H9 (cell line): ENCODE measurements around the gene SCYL3. TPM values are rescaled to one million over a fixed set of nuclear protein-coding genes. Genes with fewer than 3 reads are reported as not detected.
A peak's percentile ranks its signal among the peaks of the same experiment; 100 is the strongest.

Experiments used
- DNase-seq: peaks from one replicate; pipeline ENCODE4 v3.0.0-alpha.2; 2017
- H2AFZ ChIP-seq: one replicate; pipeline ENCODE4 v1.6.1; 2013; ENCODE audit warnings: mild to moderate bottlenecking, low read length, control low read depth, moderate library complexity
- H2AK5ac ChIP-seq: 2 replicates; pipeline ENCODE4 v1.6.1; 2013; ENCODE audit warnings: low read length, control low read depth, mixed read lengths; ENCODE audit not compliant: insufficient read length
- H2BK120ac ChIP-seq: one replicate; pipeline ENCODE4 v1.6.1; 2013; ENCODE audit warnings: low read depth, mild to moderate bottlenecking, low read length, control low read depth, inconsistent platforms; ENCODE audit not compliant: poor library complexity, severe bottlenecking
- H2BK12ac ChIP-seq: 2 replicates; pipeline ENCODE4 v1.6.1; 2013; ENCODE audit warnings: low read length, control low read depth, mixed read lengths, low read depth; ENCODE audit not compliant: insufficient read length
- H2BK15ac ChIP-seq: 2 replicates; pipeline ENCODE4 v1.6.1; 2013; ENCODE audit warnings: low read depth, low read length, control low read depth
- H2BK20ac ChIP-seq: one replicate; pipeline ENCODE4 v1.6.1; 2013; ENCODE audit warnings: low read depth, mild to moderate bottlenecking, low read length, control low read depth, inconsistent platforms; ENCODE audit not compliant: poor library complexity, severe bottlenecking
- H2BK5ac ChIP-seq: 2 replicates; pipeline ENCODE4 v1.6.1; 2013; ENCODE audit warnings: low read length, control low read depth, mixed read lengths; ENCODE audit not compliant: insufficient read length
- H3K14ac ChIP-seq: 2 replicates; pipeline ENCODE4 v1.6.1; 2013; ENCODE audit warnings: low read length, control low read depth; ENCODE audit not compliant: insufficient read depth
- H3K18ac ChIP-seq: 2 replicates; pipeline ENCODE4 v1.6.1; 2013; ENCODE audit warnings: low read depth, mild to moderate bottlenecking, mixed read lengths, low read length, control low read depth; ENCODE audit not compliant: insufficient read length
- H3K23ac ChIP-seq: 2 replicates; pipeline ENCODE4 v1.6.1; 2013; ENCODE audit warnings: low read length, control low read depth, mixed read lengths, low read depth; ENCODE audit not compliant: insufficient read length
- H3K23me2 ChIP-seq: 2 replicates; pipeline ENCODE4 v1.6.1; 2013; ENCODE audit warnings: low read depth, mild to moderate bottlenecking, mixed read lengths, low read length, control low read depth; ENCODE audit not compliant: insufficient read length, poor library complexity, severe bottlenecking
- H3K27ac ChIP-seq: 2 replicates; pipeline ENCODE4 v1.5.1; 2013; ENCODE audit warnings: low read length, control low read depth, mixed read lengths, low read depth; ENCODE audit not compliant: insufficient read length
- H3K27me3 ChIP-seq: 2 replicates; pipeline ENCODE4 v1.6.1; 2013; ENCODE audit warnings: low read length, control low read depth, inconsistent platforms; ENCODE audit not compliant: insufficient read depth
- H3K4ac ChIP-seq: 2 replicates; pipeline ENCODE4 v1.6.1; 2013; ENCODE audit warnings: low read depth, mild to moderate bottlenecking, control low read depth, inconsistent platforms, low read length, moderate library complexity
- H3K4me1 ChIP-seq: 2 replicates; pipeline ENCODE4 v1.6.1; 2013; ENCODE audit warnings: low read length, control low read depth, inconsistent platforms; ENCODE audit not compliant: insufficient read depth
- H3K4me2 ChIP-seq: 2 replicates; pipeline ENCODE4 v1.6.1; 2013; ENCODE audit warnings: low read length, control low read depth, mixed read lengths; ENCODE audit not compliant: insufficient read length, insufficient read depth
- H3K56ac ChIP-seq: 2 replicates; pipeline ENCODE4 v1.6.1; 2013; ENCODE audit warnings: low read depth, mild to moderate bottlenecking, mixed read lengths, low read length, control low read depth; ENCODE audit not compliant: insufficient read length
- H3K79me1 ChIP-seq: 2 replicates; pipeline ENCODE4 v1.6.1; 2013; ENCODE audit warnings: low read depth, mild to moderate bottlenecking, moderate library complexity, low read length, control low read depth, inconsistent platforms; ENCODE audit not compliant: insufficient read depth, poor library complexity, severe bottlenecking
- H3K79me2 ChIP-seq: 2 replicates; pipeline ENCODE4 v1.6.1; 2013; ENCODE audit warnings: low read length, control low read depth, inconsistent platforms; ENCODE audit not compliant: insufficient read depth
- H3K9ac ChIP-seq: 2 replicates; pipeline ENCODE4 v1.6.1; 2013; ENCODE audit warnings: low read length, control low read depth, mixed read lengths; ENCODE audit not compliant: insufficient read length; ENCODE audit errors: extremely low read depth
- H3K9me3 ChIP-seq: one replicate; pipeline ENCODE4 v1.6.1; 2013; ENCODE audit warnings: low read depth, low read length, inconsistent platforms; ENCODE audit not compliant: control insufficient read depth
- H3T11ph ChIP-seq: one replicate; pipeline ENCODE4 v1.6.1; 2013; ENCODE audit warnings: mild to moderate bottlenecking, low read length, control low read depth, inconsistent platforms
- H4K20me1 ChIP-seq: one replicate; pipeline ENCODE4 v1.6.1; 2013; ENCODE audit not compliant: control insufficient read depth, insufficient read length, insufficient read depth
- H4K5ac ChIP-seq: 2 replicates; pipeline ENCODE4 v1.6.1; 2013; ENCODE audit warnings: low read depth, mild to moderate bottlenecking, mixed read lengths, low read length, control low read depth; ENCODE audit not compliant: insufficient read length
- H4K8ac ChIP-seq: replicated peaks from 2 replicates; pipeline ENCODE4 v1.6.1; 2013; ENCODE audit warnings: low read length, control low read depth, mixed read lengths, low read depth; ENCODE audit not compliant: insufficient read length
- H4K91ac ChIP-seq: 2 replicates; pipeline ENCODE4 v1.6.1; 2013; ENCODE audit warnings: low read depth, mild to moderate bottlenecking, moderate library complexity, mixed read lengths, low read length, control low read depth; ENCODE audit not compliant: insufficient read length
- H3K27ac Mint-ChIP-seq, 3 experiments: 2 replicates in 2 of 3; 3 replicates in 1 of 3; pipeline ENCODE4 v1.8.0; 2020 to 2021; ENCODE audit warnings: mixed read lengths in 3 of 3, mild to moderate bottlenecking in 1 of 3, moderate library complexity in 1 of 3
- H3K27me3 Mint-ChIP-seq: 2 replicates; pipeline ENCODE4 v1.8.0; 2021; ENCODE audit warnings: low read depth, mild to moderate bottlenecking, moderate library complexity, mixed read lengths
- H3K36me3 Mint-ChIP-seq, 3 experiments: 2 replicates in 2 of 3; 3 replicates in 1 of 3; pipeline ENCODE4 v1.8.0; 2020 to 2021; ENCODE audit warnings: low read depth in 3 of 3, mixed read lengths in 3 of 3; ENCODE audit not compliant: insufficient read depth in 1 of 3
- H3K4me1 Mint-ChIP-seq, 2 experiments: 2 replicates each; pipeline ENCODE4 v1.8.0; 2020; ENCODE audit warnings: mixed read lengths in 2 of 2
- H3K4me3 Mint-ChIP-seq, 2 experiments: 2 replicates in 1 of 2; 3 replicates in 1 of 2; pipeline ENCODE4 v1.8.0; 2020 to 2021; ENCODE audit warnings: mild to moderate bottlenecking in 2 of 2, mixed read lengths in 2 of 2, moderate library complexity in 1 of 2
- H3K9me3 Mint-ChIP-seq, 2 experiments: 2 replicates in 1 of 2; 3 replicates in 1 of 2; pipeline ENCODE4 v1.8.0; 2020; ENCODE audit warnings: mild to moderate bottlenecking in 2 of 2, mixed read lengths in 2 of 2, moderate library complexity in 1 of 2
- WGBS: extraction: QIAGEN DNeasy Blood & Tissue Kit; methylation state at CpG from one replicate; pipeline ENCODE4 v1.1.7; 2013; ENCODE audit warnings: missing lambda C conversion rate, low lambda C conversion rate, mixed read lengths; ENCODE audit not compliant: insufficient read length; ENCODE audit errors: extremely low coverage; 5-methylcytosine and 5-hydroxymethylcytosine counted together
- total RNA-seq: library from RNA; stranded (reverse); gene quantifications from 2 replicates; pipeline ENCODE4 v1.2.1, GENCODE V29; 2021
- TF ChIP-seq, protein P1 (sequence below): fragments of 200-600 bp; sonication (generic); conservative IDR thresholded peaks from 3 replicates; pipeline ENCODE4 v1.8.0; 2021; ENCODE audit warnings: antibody characterized with exemption, mild to moderate bottlenecking

Gene SCYL3
- total RNA-seq, 1 experiment from 2014 or later = 3.9 TPM

DNA sequence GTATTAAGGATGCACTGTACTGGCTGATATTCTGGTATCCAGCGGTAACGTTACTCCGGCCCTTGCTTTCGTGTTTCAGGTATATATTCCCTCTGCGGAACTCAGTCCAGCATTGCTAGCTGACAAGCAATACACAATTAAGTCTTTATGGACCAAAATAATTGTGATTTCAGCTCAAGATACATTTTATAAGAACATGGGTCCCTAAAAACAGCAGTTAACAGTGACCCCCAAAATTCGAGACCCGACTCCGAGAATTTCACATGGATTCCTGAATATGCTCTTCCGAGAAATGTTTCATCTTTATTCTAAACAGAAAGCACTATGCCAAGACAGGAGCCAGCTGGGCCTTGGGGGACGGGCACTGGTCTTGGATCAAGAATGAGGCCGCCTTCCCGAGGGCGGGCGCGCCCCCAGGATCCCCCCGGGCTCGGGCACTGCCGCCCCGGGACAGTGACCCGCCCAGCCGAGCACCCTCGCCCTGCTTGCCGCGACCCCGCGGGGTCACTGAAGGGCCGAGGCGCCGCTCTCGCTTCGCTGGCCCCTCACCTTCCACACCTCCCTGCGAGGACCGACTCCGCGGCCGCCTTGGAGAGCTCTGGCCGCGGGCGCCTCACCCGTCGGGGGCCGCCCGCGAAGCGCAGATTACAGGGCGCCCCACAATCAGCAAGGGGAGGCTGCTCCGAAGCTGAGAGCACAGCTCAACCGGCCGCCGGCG is 610 bp downstream of the SCYL3 start:
- Mint-ChIP-seq H3K4me3 (peak overlapping the region; percentile 83 to 88), H3K9me3 (no peaks in the 10 kb centered on the region), H3K4me1 (peaks cover 52 to 55% of the 10 kb centered on the region in 2 experiments), H3K27me3 (no peaks in the 10 kb centered on the region), H3K36me3 (peaks cover 0 to 3% (median 2%) of the 10 kb centered on the region in 3 experiments; a peak in 3 of 7 replicates), H3K27ac (no peak overlapping the region; a peak in 1 of 7 replicates)
- Histone ChIP-seq H3K4me1 (no peaks in the 10 kb centered on the region; the same call in 1 of the 2 replicates), H4K8ac (no peak overlapping the region), H2AK5ac (no peak overlapping the region), H3K9ac (peak overlapping the region; percentile 58), H2BK12ac (no peak overlapping the region), H3K23ac (no peak overlapping the region), H3T11ph (no peak overlapping the region), H3K23me2 (peaks cover 7% of the 10 kb centered on the region), H2BK15ac (no peak overlapping the region), H3K4me2 (peak overlapping the region; percentile 91), H2BK5ac (no peak overlapping the region), H3K9me3 (no peaks in the 10 kb centered on the region), H3K14ac (0 out of 2 replicates have a peak overlapping the region, but pooled peaks have one; percentile 62), H3K56ac (no peak overlapping the region), H4K5ac (no peak overlapping the region), H3K27me3 (no peaks in the 10 kb centered on the region), H3K27ac (no peak overlapping the region), H4K91ac (no peak overlapping the region), H2BK20ac (no peak overlapping the region), H4K20me1 (no peaks in the 10 kb centered on the region), H3K4ac (no peak overlapping the region), H2BK120ac (no peak overlapping the region), H3K18ac (no peak overlapping the region), H3K79me2 (peaks cover 4% of the 10 kb centered on the region; the same call in 1 of the 2 replicates), H3K79me1 (no peaks in the 10 kb centered on the region), H2AFZ (no peak overlapping the region)
- TF ChIP-seq, protein P1, sequence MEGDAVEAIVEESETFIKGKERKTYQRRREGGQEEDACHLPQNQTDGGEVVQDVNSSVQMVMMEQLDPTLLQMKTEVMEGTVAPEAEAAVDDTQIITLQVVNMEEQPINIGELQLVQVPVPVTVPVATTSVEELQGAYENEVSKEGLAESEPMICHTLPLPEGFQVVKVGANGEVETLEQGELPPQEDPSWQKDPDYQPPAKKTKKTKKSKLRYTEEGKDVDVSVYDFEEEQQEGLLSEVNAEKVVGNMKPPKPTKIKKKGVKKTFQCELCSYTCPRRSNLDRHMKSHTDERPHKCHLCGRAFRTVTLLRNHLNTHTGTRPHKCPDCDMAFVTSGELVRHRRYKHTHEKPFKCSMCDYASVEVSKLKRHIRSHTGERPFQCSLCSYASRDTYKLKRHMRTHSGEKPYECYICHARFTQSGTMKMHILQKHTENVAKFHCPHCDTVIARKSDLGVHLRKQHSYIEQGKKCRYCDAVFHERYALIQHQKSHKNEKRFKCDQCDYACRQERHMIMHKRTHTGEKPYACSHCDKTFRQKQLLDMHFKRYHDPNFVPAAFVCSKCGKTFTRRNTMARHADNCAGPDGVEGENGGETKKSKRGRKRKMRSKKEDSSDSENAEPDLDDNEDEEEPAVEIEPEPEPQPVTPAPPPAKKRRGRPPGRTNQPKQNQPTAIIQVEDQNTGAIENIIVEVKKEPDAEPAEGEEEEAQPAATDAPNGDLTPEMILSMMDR = no peak
- WGBS = no CpG with 5 or more reads among the region's 51 CpGs
- no peak for DNase-seq
